ENCODE measurements around the gene CFAP54.

CFAP54 gene

DNA sequence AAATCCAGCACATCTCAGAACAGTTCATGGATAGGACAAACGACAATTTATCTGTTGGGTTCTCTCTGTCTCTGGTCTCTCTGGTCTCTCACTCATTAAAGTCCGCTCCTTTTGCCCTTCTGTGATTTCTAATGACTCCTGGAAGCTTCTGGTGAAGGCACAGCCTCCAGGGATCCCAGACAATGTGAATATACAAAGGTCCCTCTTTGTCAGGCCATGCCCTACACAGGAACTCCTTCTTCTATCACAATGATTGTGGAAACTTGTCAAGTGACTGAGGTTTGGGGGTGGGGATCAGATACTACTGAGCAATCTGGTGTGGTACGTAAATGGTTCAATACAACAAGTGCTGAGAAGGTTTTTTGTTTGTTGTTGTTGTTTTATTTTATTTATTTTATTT lies 46.5 kb upstream of the CFAP54 start (continued):
- TF ChIP-seq, protein P1, sequence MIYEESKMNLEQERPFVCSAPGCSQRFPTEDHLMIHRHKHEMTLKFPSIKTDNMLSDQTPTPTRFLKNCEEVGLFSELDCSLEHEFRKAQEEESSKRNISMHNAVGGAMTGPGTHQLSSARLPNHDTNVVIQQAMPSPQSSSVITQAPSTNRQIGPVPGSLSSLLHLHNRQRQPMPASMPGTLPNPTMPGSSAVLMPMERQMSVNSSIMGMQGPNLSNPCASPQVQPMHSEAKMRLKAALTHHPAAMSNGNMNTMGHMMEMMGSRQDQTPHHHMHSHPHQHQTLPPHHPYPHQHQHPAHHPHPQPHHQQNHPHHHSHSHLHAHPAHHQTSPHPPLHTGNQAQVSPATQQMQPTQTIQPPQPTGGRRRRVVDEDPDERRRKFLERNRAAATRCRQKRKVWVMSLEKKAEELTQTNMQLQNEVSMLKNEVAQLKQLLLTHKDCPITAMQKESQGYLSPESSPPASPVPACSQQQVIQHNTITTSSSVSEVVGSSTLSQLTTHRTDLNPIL (CRISPR knock-in tag; IDR thresholded peaks at IDR 0.05; ENCODE audit: low read depth) = no peak

- TF ChIP-seq, protein P1 (CRISPR knock-in tag; IDR thresholded peaks at IDR 0.05; ENCODE audit: low read depth) = no peak
- TF ChIP-seq ZFP30 (CRISPR knock-in tag; IDR thresholded peaks at IDR 0.05) = no peak
- TF ChIP-seq OSR1 (CRISPR knock-in tag; IDR thresholded peaks at IDR 0.05) = no peak
- TF ChIP-seq ZNF70 (CRISPR knock-in tag; IDR thresholded peaks at IDR 0.05) = no peak
- TF ChIP-seq PATZ1 (CRISPR knock-in tag; IDR thresholded peaks at IDR 0.05; ENCODE audit: borderline replicate concordance) = no peak
- TF ChIP-seq BACH2 (CRISPR knock-in tag; IDR thresholded peaks at IDR 0.05; ENCODE audit: borderline replicate concordance) = no peak
- no peak for TF ChIP-seq TOX (CRISPR knock-in tag; IDR thresholded peaks at IDR 0.05; ENCODE audit: borderline replicate concordance)
- TF ChIP-seq ZC3H10 (CRISPR knock-in tag; IDR thresholded peaks at IDR 0.05) = no peak
- no peak for TF ChIP-seq ESRRG (CRISPR knock-in tag; IDR thresholded peaks at IDR 0.05)
- TF ChIP-seq CSDC2 (CRISPR knock-in tag; IDR thresholded peaks at IDR 0.05) = no peak
- ATAC-seq = no peak
Measured at GRCh38 chr12:96444399-96444798, 45.0 kb upstream of the CFAP54 start.

DNA sequence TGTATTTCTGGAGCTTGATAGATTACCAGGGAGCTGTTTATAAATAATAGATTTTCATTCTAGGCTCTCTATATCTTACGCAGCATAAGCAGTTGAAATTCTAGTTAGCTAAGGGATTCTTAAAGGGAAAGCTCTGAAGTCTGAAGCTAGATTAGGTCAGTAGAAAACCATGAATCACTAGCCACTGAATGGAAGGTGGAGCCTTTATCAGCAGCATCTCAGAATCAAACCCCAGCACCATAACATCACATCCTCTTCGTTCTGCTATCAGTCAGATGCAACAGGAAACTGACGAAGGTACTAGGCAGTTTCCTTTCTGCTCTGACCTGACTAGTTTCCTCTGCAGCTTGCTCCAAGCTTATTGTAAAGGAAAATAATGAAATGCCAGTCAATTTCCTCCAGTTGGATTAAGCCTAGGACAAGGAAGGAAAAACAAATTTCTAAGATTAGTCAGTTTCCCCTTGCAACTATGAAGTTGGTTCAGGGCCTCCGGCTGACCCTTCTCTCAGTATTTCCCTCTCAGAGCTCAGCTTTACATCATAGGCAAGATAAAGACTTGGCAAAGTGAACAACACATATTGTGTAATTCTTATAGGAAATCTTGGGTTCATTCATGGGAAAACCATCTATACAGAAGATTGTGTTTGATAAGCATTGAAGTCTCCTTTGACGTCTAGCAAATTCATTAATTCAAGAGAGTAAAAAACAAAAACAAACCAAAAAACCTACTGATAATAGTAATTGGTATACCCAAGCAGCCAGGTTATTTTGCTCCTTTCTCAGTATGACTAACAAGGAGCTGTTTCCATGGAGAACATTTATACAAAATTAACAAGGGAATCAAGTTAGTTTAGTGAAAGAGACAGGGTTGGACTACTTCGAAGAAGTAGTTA lies 43.4 kb upstream of the CFAP54 start:
- TF ChIP-seq ZFP30 (CRISPR knock-in tag; IDR thresholded peaks at IDR 0.05) = no peak
- peak; percentile 94 for ATAC-seq

DNA sequence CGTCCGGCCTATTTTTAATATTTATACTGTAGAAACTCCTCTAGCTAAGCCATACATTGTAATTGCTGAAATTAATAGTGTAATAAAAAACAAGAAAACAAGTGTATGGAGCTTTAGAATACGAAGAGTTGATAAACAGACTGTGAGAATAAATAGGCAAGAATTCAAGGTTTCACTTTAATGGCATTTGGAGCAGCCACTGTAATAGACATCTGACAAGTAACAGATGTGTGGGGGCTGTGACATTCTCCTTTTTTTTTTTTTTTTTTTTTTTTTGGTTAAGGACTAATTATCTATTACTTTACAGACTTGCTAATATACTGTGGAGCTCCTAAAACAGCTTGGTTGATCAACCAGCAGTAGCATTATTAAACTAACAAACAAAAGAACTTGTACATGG lies 42.1 kb upstream of the CFAP54 start:
- TF ChIP-seq ISL1 (CRISPR knock-in tag; IDR thresholded peaks at IDR 0.05) (peak; percentile 13; the same call in 1 of the 2 replicates), TCF4 (CRISPR knock-in tag; IDR thresholded peaks at IDR 0.05; ENCODE audit: borderline replicate concordance) (no peak)
- no peak for ATAC-seq

- TF ChIP-seq ISL1 (CRISPR knock-in tag; IDR thresholded peaks at IDR 0.05) = no peak
- TF ChIP-seq TSHZ2 (CRISPR knock-in tag; IDR thresholded peaks at IDR 0.05) = no peak
- TF ChIP-seq TCF4 (CRISPR knock-in tag; IDR thresholded peaks at IDR 0.05; ENCODE audit: borderline replicate concordance) = no peak
- no peak for TF ChIP-seq PPARA (CRISPR knock-in tag; IDR thresholded peaks at IDR 0.05; ENCODE audit: borderline replicate concordance)
- no peak for TF ChIP-seq OSR1 (CRISPR knock-in tag; IDR thresholded peaks at IDR 0.05)
- no peak for TF ChIP-seq ZC3H10 (CRISPR knock-in tag; IDR thresholded peaks at IDR 0.05)
- TF ChIP-seq CSRNP3 (CRISPR knock-in tag; IDR thresholded peaks at IDR 0.05) = no peak
- no peak for TF ChIP-seq CSDC2 (CRISPR knock-in tag; IDR thresholded peaks at IDR 0.05)
- no peak for TF ChIP-seq ZNF8 (CRISPR knock-in tag; IDR thresholded peaks at IDR 0.05)
- TF ChIP-seq ZNF565 (CRISPR knock-in tag; conservative IDR thresholded peaks at IDR 0.05; ENCODE audit: low read depth) = no peak
- no peak for TF ChIP-seq GLIS3 (CRISPR knock-in tag; IDR thresholded peaks at IDR 0.05)
- no peak for TF ChIP-seq SNAI2 (CRISPR knock-in tag; IDR thresholded peaks at IDR 0.05)
- TF ChIP-seq, protein P2, sequence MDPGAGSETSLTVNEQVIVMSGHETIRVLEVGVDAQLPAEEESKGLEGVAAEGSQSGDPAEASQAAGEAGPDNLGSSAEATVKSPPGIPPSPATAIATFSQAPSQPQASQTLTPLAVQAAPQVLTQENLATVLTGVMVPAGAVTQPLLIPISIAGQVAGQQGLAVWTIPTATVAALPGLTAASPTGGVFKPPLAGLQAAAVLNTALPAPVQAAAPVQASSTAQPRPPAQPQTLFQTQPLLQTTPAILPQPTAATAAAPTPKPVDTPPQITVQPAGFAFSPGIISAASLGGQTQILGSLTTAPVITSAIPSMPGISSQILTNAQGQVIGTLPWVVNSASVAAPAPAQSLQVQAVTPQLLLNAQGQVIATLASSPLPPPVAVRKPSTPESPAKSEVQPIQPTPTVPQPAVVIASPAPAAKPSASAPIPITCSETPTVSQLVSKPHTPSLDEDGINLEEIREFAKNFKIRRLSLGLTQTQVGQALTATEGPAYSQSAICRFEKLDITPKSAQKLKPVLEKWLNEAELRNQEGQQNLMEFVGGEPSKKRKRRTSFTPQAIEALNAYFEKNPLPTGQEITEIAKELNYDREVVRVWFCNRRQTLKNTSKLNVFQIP (CRISPR knock-in tag; IDR thresholded peaks at IDR 0.05; ENCODE audit: borderline replicate concordance, low read depth) = no peak
- TF ChIP-seq, protein P1 (CRISPR knock-in tag; IDR thresholded peaks at IDR 0.05; ENCODE audit: low read depth) = no peak
- no peak for TF ChIP-seq RARB (CRISPR knock-in tag; IDR thresholded peaks at IDR 0.05)
- no peak for TF ChIP-seq ZNF70 (CRISPR knock-in tag; IDR thresholded peaks at IDR 0.05)
- no peak for TF ChIP-seq ARNTL (CRISPR knock-in tag; IDR thresholded peaks at IDR 0.05; ENCODE audit: borderline replicate concordance, low read depth)
- TF ChIP-seq TOX (CRISPR knock-in tag; IDR thresholded peaks at IDR 0.05; ENCODE audit: borderline replicate concordance) = no peak
- peak; percentile 13; the same call in 1 of the 3 replicates for ATAC-seq
Measured at GRCh38 chr12:96448300-96448699, 41.1 kb upstream of the CFAP54 start.

All from SK-N-SH treated with all-trans-retinoic acid at 6 μM for 48 hours (cell line).